ENCODE results near the gene ZNF524.

The ZNF524 gene

DNA sequence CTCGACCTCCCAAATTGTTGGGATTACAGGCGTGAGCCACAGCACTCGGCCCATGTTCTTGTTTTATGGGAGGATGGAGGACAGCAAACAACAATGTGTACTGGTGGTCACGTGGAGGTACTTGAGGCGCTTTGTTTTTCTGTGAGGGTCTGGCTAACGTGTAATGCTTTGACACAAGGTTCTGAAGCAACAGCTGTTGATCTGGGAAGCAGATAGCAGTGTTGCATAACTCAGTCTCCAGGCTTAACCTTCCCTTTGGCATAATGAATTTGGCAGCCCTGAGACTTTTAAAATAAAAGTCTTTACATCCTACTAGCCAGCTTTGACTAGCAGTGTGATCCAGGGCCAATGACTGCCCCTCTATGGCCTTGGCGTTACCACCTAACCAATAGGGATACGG, 33.8 kb downstream of the ZNF524 start:
- no peak for TF ChIP-seq POLR2AphosphoS5 (IDR thresholded peaks at IDR 0.05; ENCODE audit: low read depth, low read length)
- TF ChIP-seq, protein P1, sequence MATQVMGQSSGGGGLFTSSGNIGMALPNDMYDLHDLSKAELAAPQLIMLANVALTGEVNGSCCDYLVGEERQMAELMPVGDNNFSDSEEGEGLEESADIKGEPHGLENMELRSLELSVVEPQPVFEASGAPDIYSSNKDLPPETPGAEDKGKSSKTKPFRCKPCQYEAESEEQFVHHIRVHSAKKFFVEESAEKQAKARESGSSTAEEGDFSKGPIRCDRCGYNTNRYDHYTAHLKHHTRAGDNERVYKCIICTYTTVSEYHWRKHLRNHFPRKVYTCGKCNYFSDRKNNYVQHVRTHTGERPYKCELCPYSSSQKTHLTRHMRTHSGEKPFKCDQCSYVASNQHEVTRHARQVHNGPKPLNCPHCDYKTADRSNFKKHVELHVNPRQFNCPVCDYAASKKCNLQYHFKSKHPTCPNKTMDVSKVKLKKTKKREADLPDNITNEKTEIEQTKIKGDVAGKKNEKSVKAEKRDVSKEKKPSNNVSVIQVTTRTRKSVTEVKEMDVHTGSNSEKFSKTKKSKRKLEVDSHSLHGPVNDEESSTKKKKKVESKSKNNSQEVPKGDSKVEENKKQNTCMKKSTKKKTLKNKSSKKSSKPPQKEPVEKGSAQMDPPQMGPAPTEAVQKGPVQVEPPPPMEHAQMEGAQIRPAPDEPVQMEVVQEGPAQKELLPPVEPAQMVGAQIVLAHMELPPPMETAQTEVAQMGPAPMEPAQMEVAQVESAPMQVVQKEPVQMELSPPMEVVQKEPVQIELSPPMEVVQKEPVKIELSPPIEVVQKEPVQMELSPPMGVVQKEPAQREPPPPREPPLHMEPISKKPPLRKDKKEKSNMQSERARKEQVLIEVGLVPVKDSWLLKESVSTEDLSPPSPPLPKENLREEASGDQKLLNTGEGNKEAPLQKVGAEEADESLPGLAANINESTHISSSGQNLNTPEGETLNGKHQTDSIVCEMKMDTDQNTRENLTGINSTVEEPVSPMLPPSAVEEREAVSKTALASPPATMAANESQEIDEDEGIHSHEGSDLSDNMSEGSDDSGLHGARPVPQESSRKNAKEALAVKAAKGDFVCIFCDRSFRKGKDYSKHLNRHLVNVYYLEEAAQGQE (IDR thresholded peaks at IDR 0.05; ENCODE audit: insufficient read depth in 1 of 2, low read depth in 2 of 2, low read length in 2 of 2), result no peak
- TF ChIP-seq TAF1 (IDR thresholded peaks at IDR 0.05; ENCODE audit: borderline replicate concordance, insufficient read depth, low read length), result no peak
- no peak for TF ChIP-seq FOXP2 (optimal IDR thresholded peaks at IDR 0.05; ENCODE audit: borderline replicate concordance, extremely low read depth, extremely low read length, insufficient read depth)
- TF ChIP-seq SIN3A (IDR thresholded peaks at IDR 0.05; ENCODE audit: borderline replicate concordance, insufficient read depth, low read length), result no peak

DNA sequence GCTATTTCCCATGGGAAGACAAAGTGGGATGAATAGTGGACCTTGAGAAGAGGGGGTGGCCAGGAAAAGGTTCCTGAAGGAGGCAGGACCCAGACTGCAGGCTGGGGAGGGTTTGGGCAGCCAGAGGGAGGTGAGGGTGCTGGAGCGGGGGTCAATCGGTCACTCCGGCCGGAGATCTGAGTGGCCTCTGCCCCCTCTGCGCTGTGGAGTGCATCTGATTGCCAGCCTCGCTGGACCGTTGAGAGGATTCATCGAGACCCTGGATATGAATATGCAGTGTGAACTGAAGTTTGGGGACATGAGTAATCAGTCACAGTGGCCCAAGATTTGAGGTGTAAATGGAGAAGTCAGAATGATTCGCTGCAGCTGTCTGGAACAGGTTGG, 35.2 kb downstream of the ZNF524 start:
- TF ChIP-seq, protein P1 (IDR thresholded peaks at IDR 0.05; ENCODE audit: insufficient read depth in 1 of 2, low read depth in 2 of 2, low read length in 2 of 2), result no peak
- TF ChIP-seq TAF1 (IDR thresholded peaks at IDR 0.05; ENCODE audit: borderline replicate concordance, insufficient read depth, low read length) (no peak), FOXP2 (optimal IDR thresholded peaks at IDR 0.05; ENCODE audit: borderline replicate concordance, extremely low read depth, extremely low read length, insufficient read depth) (no peak), POLR2AphosphoS5 (IDR thresholded peaks at IDR 0.05; ENCODE audit: low read depth, low read length) (no peak), SIN3A (IDR thresholded peaks at IDR 0.05; ENCODE audit: borderline replicate concordance, insufficient read depth, low read length) (no peak)

DNA sequence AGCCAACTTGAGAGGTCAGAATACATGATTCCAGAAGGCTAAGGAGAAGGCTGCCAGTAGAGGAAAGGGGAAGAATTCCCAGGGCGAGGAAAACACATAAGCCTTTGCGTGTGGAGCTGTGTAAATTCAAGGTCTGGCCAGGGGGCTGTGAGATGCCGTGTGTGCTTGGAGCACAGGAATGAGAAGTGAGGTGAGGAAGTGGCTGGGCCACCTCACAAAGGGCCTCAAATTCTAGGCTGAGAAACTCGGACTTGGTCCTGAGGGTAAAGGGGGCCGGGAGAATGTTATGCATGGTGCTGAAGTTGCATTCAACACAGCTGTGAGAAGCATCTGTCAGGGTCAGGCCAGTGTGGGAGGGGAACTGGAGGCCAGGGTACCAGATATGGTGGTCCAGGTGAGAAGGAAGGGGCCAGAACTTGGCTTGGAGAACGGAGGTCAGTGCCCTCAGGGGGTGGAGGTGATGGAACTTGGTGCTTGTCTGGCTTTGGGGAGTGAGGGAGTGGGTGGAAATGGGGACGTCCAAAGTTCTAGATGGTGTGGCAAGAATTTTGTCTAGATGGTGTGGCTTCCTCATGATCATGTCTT, 35.9 kb downstream of the ZNF524 start:
- TF ChIP-seq FOXP2 (optimal IDR thresholded peaks at IDR 0.05; ENCODE audit: borderline replicate concordance, extremely low read depth, extremely low read length, insufficient read depth) (no peak), POLR2AphosphoS5 (IDR thresholded peaks at IDR 0.05; ENCODE audit: low read depth, low read length) (no peak; the same call in 1 of the 2 replicates), TAF1 (IDR thresholded peaks at IDR 0.05; ENCODE audit: borderline replicate concordance, insufficient read depth, low read length) (no peak), SIN3A (IDR thresholded peaks at IDR 0.05; ENCODE audit: borderline replicate concordance, insufficient read depth, low read length) (no peak)
- TF ChIP-seq, protein P1 (IDR thresholded peaks at IDR 0.05; ENCODE audit: insufficient read depth in 1 of 2, low read depth in 2 of 2, low read length in 2 of 2), result no peak

DNA sequence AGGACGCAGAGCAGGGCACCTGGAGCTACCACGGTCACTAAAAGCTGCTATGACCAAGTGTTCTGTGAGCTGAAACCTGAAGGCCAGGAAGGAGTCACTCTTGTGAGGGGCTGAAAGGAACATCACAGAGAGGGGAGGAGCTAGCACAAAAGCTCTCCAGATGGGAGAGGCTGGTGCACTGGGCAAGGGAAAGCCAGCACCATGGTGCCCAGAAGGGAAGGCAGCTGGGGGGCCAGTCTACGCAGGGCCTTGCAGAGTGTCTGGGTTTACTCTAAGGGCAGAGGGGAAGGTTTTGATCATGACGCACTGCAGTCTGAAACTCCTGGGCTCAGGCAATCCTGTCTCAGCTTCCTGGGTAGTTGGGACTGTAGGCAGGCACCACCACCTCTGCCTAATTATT, 36.6 kb downstream of the ZNF524 start:
- TF ChIP-seq FOXP2 (optimal IDR thresholded peaks at IDR 0.05; ENCODE audit: borderline replicate concordance, extremely low read depth, extremely low read length, insufficient read depth) (no peak), POLR2AphosphoS5 (IDR thresholded peaks at IDR 0.05; ENCODE audit: low read depth, low read length) (no peak)
- TF ChIP-seq, protein P1 (IDR thresholded peaks at IDR 0.05; ENCODE audit: insufficient read depth in 1 of 2, low read depth in 2 of 2, low read length in 2 of 2), result no peak

DNA sequence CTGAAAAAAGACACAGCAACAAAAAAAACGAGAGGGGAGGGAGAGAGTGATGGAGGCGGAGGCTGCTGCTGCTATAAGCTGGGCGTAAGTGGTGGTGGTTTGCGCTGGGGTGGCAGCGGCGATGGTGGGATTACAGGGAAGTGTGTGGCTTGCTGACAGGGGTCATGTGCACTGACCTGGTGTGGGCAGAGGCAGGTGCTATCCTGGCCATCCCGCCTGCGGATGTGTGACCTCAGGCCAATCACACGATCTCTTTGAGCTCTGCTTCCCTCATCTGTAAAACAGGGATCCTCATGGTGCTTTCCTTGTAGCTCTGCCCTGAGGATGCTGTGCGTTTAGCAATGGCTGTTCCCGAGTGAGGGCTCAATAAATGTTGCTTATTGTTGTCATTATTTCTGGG, 37.4 kb downstream of the ZNF524 start:
- TF ChIP-seq SIN3A (IDR thresholded peaks at IDR 0.05; ENCODE audit: borderline replicate concordance, insufficient read depth, low read length) (no peak), TAF1 (IDR thresholded peaks at IDR 0.05; ENCODE audit: borderline replicate concordance, insufficient read depth, low read length) (no peak), POLR2AphosphoS5 (IDR thresholded peaks at IDR 0.05; ENCODE audit: low read depth, low read length) (no peak), FOXP2 (optimal IDR thresholded peaks at IDR 0.05; ENCODE audit: borderline replicate concordance, extremely low read depth, extremely low read length, insufficient read depth) (no peak)
- TF ChIP-seq, protein P1 (IDR thresholded peaks at IDR 0.05; ENCODE audit: insufficient read depth in 1 of 2, low read depth in 2 of 2, low read length in 2 of 2), result no peak
